GM23338 (cell line): ENCODE measurements around the gene ST8SIA4. TPM values are rescaled to one million over a fixed set of nuclear protein-coding genes. Genes with fewer than 3 reads are reported as not detected.

Experiments
- ATAC-seq: fragments of 200-7000 bp; cut with Tn5 transposase; 3 replicates; pipeline ENCODE4 v1.9.1; 2020
- DNase-seq: peaks from one replicate; pipeline ENCODE4 v3.0.0-alpha.2; 2015; ENCODE audit warnings: low spot score
- H2AFZ ChIP-seq: fragments of 200-600 bp; sonication (generic); 2 replicates; pipeline ENCODE4 v1.8.0; 2016; ENCODE audit warnings: antibody characterized with exemption, mild to moderate bottlenecking, moderate library complexity
- H3F3A ChIP-seq: fragments of 200-600 bp; sonication (generic); replicated peaks from 2 replicates; pipeline ENCODE4 v1.8.0; 2017; ENCODE audit warnings: antibody characterized with exemption, mixed run types, low read depth
- H3K27ac ChIP-seq: fragments of 200-600 bp; sonication (generic); 2 replicates; pipeline ENCODE4 v1.6.1; 2016; ENCODE audit warnings: low read depth
- H3K27me3 ChIP-seq: fragments of 200-600 bp; sonication (generic); 2 replicates; pipeline ENCODE4 v1.8.0; 2016; ENCODE audit warnings: mild to moderate bottlenecking, mixed run types, moderate library complexity; ENCODE audit not compliant: insufficient read depth
- H3K36me3 ChIP-seq: fragments of 200-600 bp; sonication (generic); 2 replicates; pipeline ENCODE4 v1.8.0; 2016; ENCODE audit warnings: mild to moderate bottlenecking; ENCODE audit not compliant: insufficient read depth
- H3K4me1 ChIP-seq: fragments of 200-600 bp; sonication (generic); 2 replicates; pipeline ENCODE4 v1.8.0; 2016; ENCODE audit warnings: mild to moderate bottlenecking, moderate library complexity; ENCODE audit not compliant: insufficient read depth
- H3K4me2 ChIP-seq: fragments of 200-600 bp; sonication (generic); 2 replicates; pipeline ENCODE4 v1.7.1; 2017; ENCODE audit warnings: mixed run types
- H3K4me3 ChIP-seq: fragments of 200-600 bp; sonication (generic); 2 replicates; pipeline ENCODE4 v1.6.1; 2016; ENCODE audit warnings: mixed run types
- H3K79me2 ChIP-seq: fragments of 200-600 bp; sonication (generic); replicated peaks from 2 replicates; pipeline ENCODE4 v1.8.0; 2017; ENCODE audit warnings: mild to moderate bottlenecking; ENCODE audit not compliant: insufficient read depth
- H3K9me2 ChIP-seq: fragments of 200-600 bp; sonication (generic); 2 replicates; pipeline ENCODE4 v1.8.0; 2017; ENCODE audit not compliant: insufficient read depth
- H4K20me1 ChIP-seq: fragments of 200-600 bp; sonication (generic); replicated peaks from 2 replicates; pipeline ENCODE4 v1.8.0; 2017; ENCODE audit warnings: mild to moderate bottlenecking; ENCODE audit not compliant: insufficient read depth
- H3K27ac Mint-ChIP-seq: 2 replicates; pipeline ENCODE4 v1.8.0; 2020; ENCODE audit warnings: inconsistent platforms, mild to moderate bottlenecking, moderate library complexity, mixed read lengths
- H3K27me3 Mint-ChIP-seq: 3 replicates; pipeline ENCODE4 v1.8.0; 2022; ENCODE audit warnings: low read depth, mild to moderate bottlenecking, moderate library complexity, mixed read lengths, inconsistent platforms; ENCODE audit not compliant: insufficient read depth, poor library complexity
- H3K36me3 Mint-ChIP-seq: 3 replicates; pipeline ENCODE4 v1.8.0; 2021; ENCODE audit warnings: low read depth, mild to moderate bottlenecking, inconsistent platforms, moderate library complexity, mixed read lengths
- H3K4me1 Mint-ChIP-seq: 3 replicates; pipeline ENCODE4 v1.8.0; 2020; ENCODE audit warnings: mild to moderate bottlenecking, inconsistent platforms, mixed read lengths
- H3K4me3 Mint-ChIP-seq: 3 replicates; pipeline ENCODE4 v1.8.0; 2021; ENCODE audit warnings: moderate library complexity, mild to moderate bottlenecking, inconsistent platforms, mixed read lengths
- H3K9me3 Mint-ChIP-seq: 3 replicates; pipeline ENCODE4 v1.8.0; 2020; ENCODE audit warnings: moderate library complexity, mild to moderate bottlenecking, inconsistent platforms, mixed read lengths
- CREB1 ChIP-seq: fragments of 250-450 bp; sonication (Bioruptor Pico); IDR thresholded peaks from 2 replicates; pipeline ENCODE4 v1.5.0; 2020; ENCODE audit warnings: low read depth, mild to moderate bottlenecking, moderate library complexity
- ETS1 ChIP-seq: IDR thresholded peaks from 2 replicates; pipeline ENCODE4 v1.6.1; 2016; ENCODE audit warnings: antibody characterized with exemption
- EZH2 ChIP-seq: fragments of 200-600 bp; sonication (generic); IDR thresholded peaks from one replicate; pipeline ENCODE4 v1.8.0; 2017; ENCODE audit warnings: antibody characterized with exemption, mild to moderate bottlenecking, low read depth; ENCODE audit not compliant: unreplicated experiment
- JUNB ChIP-seq: IDR thresholded peaks from one replicate; pipeline ENCODE4 v1.6.1; 2016; ENCODE audit warnings: antibody characterized with exemption; ENCODE audit not compliant: unreplicated experiment
- POLR2AphosphoS5 ChIP-seq: IDR thresholded peaks from 2 replicates; pipeline ENCODE4 v1.6.1; 2016; ENCODE audit warnings: antibody characterized with exemption, low read depth
- STAT1 ChIP-seq: IDR thresholded peaks from one replicate; pipeline ENCODE4 v1.6.1; 2016; ENCODE audit warnings: antibody characterized with exemption; ENCODE audit not compliant: unreplicated experiment
- ZNF114 ChIP-seq: fragments of 250-450 bp; sonication (Bioruptor Pico); IDR thresholded peaks from 2 replicates; pipeline ENCODE4 v1.5.0; 2020; ENCODE audit warnings: mild to moderate bottlenecking, moderate library complexity
- ZNF331 ChIP-seq: fragments of 250-450 bp; sonication (Bioruptor Pico); IDR thresholded peaks from 2 replicates; pipeline ENCODE4 v1.5.0; 2020; ENCODE audit warnings: low read depth, mild to moderate bottlenecking, moderate library complexity
- ZNF462 ChIP-seq: fragments of 250-450 bp; sonication (Bioruptor Pico); IDR thresholded peaks from 2 replicates; pipeline ENCODE4 v1.5.0; 2020; ENCODE audit warnings: mild to moderate bottlenecking, moderate library complexity
- polyA plus RNA-seq: library from polyadenylated mRNA; unstranded; fragments of >200 nt; fragmentation: Nextera tagmentation; extraction: Ambion mirVana; gene quantifications from 2 replicates; pipeline ENCODE4 v1.2.1, GENCODE V29; 2016
- total RNA-seq: library from RNA; depleted of rRNA; stranded (reverse); fragments of >200 nt; shearing (Covaris generic); gene quantifications from 2 replicates; pipeline ENCODE4 v1.2.3, GENCODE V29; 2014

ST8SIA4 gene
- total and polyA plus RNA-seq, 2 experiments from 2014 or later = 0.11 to 0.28 TPM

GRCh38 chr5:100898504-100899346, 4.4 kb downstream of the ST8SIA4 start (continued):
- TF ChIP-seq JUNB = no peak
- no peak for TF ChIP-seq ETS1
- no peak for TF ChIP-seq ZNF462
- no peak for TF ChIP-seq ZNF114
- no peak for TF ChIP-seq CREB1 (CRISPR knock-in tag)
- TF ChIP-seq EZH2 = no peak

GRCh38 chr5:100896054-100896453, 7.0 kb downstream of the ST8SIA4 start:
- Histone ChIP-seq H3K36me3 (no peaks in the 10 kb centered on the region), H2AFZ (no peak overlapping the region), H3K4me1 (no peaks in the 10 kb centered on the region; the same call in 1 of the 2 replicates), H3K4me2 (no peak overlapping the region), H3K4me3 (no peak overlapping the region), H3K9me2 (no peaks in the 10 kb centered on the region), H3K79me2 (no peaks in the 10 kb centered on the region), H3K27ac (no peak overlapping the region), H3F3A (no peaks in the 10 kb centered on the region), H4K20me1 (no peaks in the 10 kb centered on the region), H3K27me3 (peaks cover 22% of the 10 kb centered on the region)
- H3K4me1 Mint-ChIP-seq = peaks cover 5% of the 10 kb centered on the region; the same call in 2 of the 3 replicates
- no peaks in the 10 kb centered on the region for H3K36me3 Mint-ChIP-seq
- DNase-seq (no peak), ATAC-seq (no peak)
- no peak overlapping the region for H3K27ac Mint-ChIP-seq
- no peak overlapping the region for H3K4me3 Mint-ChIP-seq
- H3K9me3 Mint-ChIP-seq = no peaks in the 10 kb centered on the region
- peaks cover 4% of the 10 kb centered on the region for H3K27me3 Mint-ChIP-seq
- TF ChIP-seq ZNF331 (CRISPR knock-in tag) = no peak
- TF ChIP-seq STAT1 = no peak
- no peak for TF ChIP-seq EZH2
- no peak for TF ChIP-seq POLR2AphosphoS5
- no peak for TF ChIP-seq ETS1
- TF ChIP-seq JUNB = no peak
